HUDEP-2 (cell line): Measurements from ENCODE around the gene MEX3D.
A peak's percentile ranks its signal among the peaks of the same experiment; 100 is the strongest.

ENCODE experiments used
- DNase-seq, 76 experiments: peaks; one replicate each; lab custom pipeline; 2025; ENCODE audit not compliant: unreplicated experiment in 76 of 76; lab: John Stamatoyannopoulos, UW

The MEX3D gene

DNA sequence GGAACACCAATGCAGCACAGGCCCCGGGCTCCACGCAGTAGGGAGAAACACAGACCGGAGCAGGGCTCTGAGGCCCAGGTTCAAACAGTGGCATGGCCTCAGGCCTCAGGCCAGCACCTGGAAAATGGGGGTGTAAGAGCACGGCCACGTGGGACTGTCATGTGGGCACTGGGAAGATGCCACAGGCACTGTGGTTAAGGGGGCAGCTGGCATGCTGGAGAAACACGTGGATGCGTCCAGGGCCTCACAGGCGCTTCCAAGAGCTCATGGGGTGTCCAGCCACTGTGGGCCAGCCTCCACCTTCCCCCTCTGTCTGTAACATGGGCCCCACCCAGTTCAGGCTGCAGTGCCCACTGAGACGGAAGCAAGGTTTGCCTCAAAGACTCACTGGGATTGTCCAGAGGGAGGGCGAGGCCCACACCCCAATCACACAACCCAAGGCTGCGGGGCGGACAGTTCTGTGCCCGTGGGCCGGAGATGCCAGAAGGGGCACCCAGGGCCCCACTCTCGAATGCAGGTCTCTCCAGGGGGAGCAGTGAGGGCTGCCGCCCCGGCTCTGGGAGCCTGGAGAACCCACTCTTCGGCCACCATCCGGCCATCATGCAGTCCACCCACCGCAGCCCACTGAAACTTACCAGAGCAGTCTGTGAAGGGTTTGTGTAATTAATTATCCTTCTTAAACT is 30.8 kb upstream of the MEX3D start:
- no peak for DNase-seq

DNA sequence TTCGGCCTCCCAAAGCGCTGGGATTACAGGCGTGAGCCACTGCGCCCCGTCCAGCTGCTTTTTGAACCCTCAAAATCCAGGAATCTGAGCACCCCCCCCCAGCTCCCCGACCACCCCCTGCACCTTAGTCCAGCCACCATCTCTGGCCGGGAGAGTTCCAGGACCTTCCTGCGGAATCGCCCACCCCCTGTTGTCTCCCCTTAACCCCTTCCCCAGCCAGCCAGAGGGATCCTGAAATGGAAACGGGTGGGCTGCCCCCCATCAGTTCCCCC is 25.3 kb upstream of the MEX3D start:
- no peak for DNase-seq

DNA sequence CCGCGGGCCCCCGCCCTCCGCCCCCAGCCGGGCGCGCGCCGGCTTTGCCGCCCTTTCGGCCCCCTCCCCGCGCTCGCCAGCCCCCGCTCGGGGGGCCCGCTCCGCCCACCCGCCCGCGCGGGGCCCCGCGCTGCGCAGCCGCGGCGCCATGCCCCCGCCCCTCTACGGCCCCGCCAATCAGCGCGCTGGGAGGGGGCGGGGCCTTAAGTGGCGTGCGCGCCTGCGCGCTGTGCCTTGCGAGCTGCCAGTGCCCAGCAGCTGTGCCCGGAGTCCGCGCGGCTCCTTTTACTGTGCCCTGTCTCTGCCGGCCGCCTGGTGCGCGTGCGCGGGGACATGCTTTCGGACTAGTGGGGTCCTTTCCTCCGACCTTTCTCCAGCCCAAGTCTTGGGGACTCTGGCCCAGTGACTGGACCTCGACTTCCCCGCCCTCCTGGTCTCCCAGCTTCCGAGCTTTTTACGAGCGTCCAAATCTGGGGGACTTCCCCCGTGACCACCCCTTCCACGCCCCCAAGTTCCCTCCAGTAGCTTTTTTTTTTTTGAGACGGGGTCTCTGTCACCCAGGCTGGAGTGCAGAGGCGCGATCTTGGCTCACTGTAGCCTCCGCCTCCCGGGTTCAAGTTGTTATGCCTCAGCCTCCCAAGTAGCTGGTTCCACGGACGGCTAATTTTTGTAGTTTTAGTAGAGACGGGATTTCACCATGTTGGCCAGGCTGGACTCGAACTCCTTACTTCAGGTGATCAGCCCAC is 24.8 kb upstream of the MEX3D start, which contains the start of gene MBD3:
Gene MBD3, minus strand, starts transcription at position 111 of the 746 bp plus-strand sequence. CDS start 234 bp downstream, outside the sequence.
- peak in 74 of 76 experiments; percentile 27 to 97 (median 90) for DNase-seq

DNA sequence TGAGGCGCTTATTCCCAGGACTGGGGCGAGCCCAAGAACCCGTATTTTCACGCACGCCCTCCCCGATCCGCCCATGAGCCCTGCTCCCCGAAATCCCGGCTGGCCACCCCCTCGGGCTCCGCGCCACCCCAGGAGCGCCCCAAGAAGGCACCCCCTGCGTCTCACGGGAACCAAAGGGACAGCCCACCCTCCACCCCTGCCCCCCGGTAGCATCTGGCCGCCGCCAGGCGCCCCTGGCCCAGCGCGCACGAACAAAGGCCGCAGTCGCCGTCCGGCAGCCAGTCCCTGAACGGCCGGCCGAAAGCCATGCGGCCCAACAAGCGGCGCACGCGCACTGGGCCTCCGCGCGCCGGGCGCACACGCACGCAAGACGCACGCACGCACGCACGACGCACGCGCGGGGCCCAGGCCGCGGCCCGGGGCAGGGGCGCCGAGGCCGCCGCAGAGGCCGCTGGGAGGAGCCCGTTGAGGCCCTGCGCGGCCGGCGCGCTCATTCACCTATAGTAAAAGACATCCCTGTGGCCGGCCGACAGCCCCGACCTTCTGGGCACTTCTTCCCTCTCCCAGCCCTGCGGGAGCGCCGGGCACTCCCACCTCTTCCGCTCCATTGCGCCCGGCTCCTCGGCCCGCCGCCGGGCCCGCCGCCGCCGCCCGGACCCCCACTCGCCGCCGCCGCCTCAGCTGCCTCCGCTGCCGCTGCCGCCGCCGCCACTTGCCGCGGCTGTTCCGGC is 24.1 kb upstream of the MEX3D start:
- peak in 68 of 76 experiments; percentile 42 to 91 (median 81) for DNase-seq

DNA sequence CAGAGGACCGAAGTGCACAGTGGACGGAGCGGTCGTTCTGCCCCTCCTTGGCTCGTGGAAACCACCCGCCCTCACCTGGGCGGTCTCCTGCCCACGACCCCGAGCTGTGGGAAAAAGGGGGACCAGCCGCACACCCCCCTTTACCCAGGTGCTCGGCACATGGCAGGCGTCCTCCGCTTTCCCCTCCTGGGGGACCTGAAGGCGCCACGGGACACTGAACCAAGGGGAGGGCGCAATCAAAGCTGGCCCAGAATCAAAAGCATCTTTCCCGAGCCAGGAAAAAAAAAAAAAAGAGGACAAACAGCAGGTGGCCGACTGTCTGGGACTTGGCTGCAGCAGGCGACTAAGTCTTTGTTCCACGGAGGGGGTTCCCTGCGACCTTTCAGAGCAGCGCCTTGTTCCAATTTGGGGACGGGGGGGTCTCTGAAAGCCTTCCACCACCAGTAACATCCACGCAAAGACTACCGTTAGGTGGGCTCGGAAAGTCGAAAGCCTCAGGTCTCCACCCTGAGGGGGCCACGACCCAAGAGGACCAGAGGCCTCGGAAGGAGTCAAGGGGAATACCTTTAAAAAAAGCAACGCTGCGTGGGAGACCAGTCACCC is 23.4 kb upstream of the MEX3D start:
- DNase-seq: peak in 4 of 76 experiments; percentile 30 to 84 (median 62)

DNA sequence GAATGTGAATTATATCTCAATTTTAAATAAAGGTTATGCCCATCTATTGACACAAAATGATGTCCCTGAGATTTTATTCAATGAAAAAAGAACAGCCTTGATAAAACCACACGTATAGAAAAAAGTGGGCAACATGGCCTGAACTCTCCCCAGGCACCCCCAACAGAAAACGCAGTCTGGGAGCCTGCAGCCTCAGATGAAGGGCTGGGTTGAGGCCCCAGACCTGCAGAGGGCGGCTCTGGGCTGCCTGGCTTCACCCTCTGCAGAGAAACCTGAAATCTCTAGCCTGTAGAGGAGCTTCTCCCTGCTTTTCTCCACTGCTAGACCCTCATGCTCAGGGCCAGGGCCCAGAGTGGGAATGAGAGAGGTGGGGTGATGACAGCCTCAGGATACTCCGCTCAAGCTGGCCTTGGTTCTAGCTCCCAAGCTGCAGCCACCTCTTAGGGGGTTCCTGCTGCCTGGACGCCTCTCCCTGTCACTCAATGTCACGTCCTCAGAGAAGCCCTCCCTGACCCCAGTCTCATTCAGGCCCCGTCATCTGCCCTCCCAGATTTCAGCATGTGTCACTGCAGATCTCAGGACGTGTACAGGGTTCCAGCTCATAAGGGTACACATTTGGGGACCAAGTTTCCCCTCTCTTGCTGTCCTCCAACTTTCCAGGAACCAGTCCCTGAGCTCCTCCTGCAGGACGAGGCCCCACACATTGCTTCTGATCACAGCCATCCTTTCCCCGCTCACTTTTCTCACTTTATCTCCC is 22.7 kb upstream of the MEX3D start:
- peak in 59 of 76 experiments; percentile 15 to 73 (median 54) for DNase-seq

DNA sequence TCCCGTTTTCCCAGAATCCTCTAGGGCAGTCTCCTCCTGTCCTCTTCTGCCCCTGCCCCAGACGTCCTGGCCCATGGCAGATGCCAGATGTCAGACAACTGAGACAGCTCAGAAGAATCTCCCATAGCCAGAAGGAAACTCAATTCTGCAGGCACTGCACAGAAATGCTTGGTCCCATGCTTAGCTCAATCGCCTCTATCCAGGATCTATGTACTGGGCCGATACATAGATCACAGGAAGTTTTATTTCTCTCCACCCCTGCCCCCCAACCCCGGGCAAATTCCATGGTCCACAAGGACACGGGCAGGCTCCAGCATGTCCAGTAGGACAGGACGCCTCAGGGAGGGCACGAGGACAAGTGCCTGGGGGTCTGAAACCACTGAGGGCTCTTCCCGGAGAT is 19.7 kb upstream of the MEX3D start:
- DNase-seq: no peak

DNA sequence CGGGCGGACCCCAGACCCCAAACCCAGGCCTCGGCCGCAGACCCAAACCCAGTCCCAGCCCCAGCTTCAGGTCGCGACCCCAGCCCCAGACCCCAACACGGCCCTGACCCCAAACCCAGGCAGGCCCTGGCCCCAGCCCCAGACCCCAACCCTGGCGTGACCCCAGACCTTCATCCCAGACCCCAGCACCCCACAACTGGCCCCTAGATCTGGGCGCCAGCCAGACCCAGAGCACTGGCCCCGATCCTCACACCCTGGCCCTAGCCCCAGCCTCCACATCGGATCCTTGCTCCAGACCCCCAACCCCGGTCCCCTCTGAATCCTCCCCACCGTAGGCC is 17.1 kb upstream of the MEX3D start:
- DNase-seq: no peak

DNA sequence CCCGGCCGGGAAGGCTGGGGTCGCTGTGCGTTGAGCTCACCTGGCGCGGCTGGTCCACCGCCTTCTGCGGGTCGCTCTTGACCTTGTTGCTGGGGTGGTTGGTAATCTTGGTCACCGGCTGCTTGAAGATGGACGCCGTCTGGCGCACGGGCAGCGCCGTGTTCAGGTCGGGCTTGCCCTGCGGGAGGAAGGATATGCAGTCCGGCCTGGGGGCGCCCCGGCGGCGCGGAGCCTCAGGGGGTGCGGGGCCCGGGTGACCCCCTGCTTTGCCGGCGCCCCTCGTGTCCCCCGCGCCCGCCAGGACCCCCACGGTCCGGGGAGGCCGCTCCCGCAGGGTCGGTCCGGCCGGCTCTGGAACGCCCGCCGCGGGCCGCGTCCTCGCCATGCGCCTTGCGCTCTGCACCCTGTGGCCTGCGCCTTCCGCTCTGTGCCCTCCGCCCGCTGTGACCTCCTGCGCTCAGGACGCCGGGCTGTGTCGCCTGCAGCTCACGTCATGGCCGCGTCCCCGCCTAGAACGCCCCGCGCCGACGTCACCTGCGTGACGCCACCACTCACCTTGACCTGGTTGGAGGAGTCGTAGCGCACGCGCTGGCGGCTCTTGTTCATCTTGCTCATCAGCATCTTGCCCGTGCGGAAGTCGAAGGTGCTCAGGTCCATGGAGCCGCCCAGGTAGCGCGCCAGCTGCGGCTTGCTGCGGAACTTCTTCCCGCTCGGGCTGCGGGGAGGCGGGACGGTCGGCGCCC is 16.5 kb upstream of the MEX3D start:
- no peak for DNase-seq

DNA sequence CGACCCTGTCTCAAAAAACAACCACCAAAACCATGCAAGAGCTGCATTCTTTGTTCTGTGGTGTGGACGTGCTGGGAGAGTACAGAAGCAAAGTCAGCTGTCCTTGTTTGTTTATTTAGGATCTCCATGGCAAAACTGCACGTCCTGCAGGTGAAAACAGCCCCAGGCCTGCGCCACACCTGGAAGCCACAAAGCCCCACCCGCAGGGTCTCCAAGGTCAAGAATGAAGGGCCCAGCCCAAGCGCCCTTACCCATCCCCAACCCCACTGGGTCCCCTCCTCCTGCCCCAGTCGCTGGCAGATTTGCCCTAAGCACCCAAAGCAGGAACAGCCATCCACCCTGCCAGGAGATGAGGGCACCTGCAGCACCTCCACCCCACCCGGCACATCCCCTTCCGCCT is 14.1 kb upstream of the MEX3D start:
- no peak for DNase-seq

DNA sequence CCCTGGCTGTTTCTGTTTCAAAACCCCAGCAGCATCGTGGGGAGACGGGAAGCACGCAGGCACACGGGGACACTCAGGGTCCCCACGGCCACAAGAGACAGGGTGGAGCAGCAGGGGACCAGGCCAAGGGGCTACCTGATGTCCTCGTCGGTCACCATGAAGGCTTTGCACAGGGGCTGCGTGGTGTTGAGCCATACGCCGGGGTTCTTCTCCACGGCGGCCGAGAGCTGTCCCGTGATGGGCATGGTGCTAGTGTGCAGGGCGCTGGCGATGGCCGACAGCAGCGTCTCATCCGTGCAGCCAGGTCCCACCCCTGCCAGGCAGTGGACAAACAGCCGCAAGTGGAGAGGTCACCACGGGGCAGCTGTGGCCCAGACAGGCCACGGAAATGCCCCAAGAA is 12.8 kb upstream of the MEX3D start:
- DNase-seq: no peak

DNA sequence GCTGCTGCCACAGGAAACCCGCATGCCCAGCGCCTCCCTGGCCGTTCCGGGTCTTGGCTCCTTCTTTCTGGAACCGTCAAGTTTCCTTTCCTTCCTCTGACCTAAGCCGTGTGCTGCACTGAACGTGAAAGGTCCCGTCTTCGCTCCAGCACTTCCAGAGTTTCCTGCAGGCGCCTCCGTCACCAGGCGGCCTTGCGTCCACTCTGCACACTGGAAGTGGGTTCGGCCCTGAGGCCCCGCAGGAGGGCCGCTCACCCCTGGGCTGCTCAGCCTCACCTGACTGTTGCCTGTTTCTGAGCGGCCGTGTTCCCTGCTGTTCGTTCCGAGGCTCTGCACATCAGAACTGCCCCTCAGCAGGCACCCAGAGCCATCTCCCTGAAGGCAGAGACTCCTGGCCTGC is 12.3 kb upstream of the MEX3D start:
- DNase-seq: no peak

DNA sequence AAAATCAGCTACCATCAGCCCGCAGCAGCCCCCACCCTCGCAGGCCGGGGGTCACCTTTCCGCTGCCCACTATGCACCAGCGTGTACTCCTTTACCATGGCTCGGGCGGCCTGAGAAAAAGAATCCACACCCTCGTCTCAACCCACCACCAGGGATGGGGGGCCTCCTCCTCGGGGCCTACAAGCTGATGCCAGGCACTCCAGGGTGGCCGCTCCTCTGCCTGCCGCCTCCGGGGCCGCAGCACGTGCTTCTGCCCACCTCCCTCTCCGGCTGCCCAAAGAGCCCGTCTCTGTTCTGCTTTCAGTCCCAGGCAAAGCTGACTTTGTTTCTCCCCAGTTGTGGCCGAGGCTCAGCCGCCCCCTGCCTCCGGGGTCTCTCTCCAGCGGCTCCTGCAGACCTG is 11.1 kb upstream of the MEX3D start:
- no peak for DNase-seq

DNA sequence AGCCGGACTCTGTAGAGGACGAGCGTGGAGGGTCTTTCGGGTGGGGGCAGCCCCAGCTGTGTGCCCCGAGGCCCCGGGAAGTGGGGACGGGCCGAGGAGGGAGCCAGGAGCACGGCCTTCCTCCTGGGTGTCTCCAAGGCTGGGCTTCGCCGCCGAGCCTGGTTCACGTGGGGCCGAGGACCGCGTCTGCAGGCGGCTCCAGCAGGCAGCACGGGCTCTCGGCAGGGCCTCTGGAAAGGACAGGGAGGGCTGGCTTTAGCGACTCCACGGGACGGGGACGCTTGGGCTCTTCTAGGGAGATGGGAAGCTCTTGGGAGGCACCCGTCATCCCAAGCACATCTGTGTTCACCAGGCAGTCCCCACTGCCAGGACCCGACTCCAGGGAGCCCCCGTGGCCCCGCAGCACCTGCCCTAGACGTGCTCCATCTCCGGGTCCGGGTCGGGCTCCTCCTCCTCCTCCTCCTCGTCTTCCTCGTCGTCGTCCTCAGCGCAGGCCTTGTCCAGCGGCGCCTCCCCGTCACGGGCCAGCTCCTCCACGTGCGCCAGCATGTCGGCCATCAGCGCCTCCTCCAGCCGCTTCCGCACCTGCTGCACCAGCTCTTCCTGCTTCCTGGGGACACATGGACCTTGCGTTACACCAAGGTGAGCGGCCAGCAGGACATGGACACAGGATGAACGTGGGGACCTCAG is 9.9 kb upstream of the MEX3D start:
- DNase-seq: no peak

DNA sequence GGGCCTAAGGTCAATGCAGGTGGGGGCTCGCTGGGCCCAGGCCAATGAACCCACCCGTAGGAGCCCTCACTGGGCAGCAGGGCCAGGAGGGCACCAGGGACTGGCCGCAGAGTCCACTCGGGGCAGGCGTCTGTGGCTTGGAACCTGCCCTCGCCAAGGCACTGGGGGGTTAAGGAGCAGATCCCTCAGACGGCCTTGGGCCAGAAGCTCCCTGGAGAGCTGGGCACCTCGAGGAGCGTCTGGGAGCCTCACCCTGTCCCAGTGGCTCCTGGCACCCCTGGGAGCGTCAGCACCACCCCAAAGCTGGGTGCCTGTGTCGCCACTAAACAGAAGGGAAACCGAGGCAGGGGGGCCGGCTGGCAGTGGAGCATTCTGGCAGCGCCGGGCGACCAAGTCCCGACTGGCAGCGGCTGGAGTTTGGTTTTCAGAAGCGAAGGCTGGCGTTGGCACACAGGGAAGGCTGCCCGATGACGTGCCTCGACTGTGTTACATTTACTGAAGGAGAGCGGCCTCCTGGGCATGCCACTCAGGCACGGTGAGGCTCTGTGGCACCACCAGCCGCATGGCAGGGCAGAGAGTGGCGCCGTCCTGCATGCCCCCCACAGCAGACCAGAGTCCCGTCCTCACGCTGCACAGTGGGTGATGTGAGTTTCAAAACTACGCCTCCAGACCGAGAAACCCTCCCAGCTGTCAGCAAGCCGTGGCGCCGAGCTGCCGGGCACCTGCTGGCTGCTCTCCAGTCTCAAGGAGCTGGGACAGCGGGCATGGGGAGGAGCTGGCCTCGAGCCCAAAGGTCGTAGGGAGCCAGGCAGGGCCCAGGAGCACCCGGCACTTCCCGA is 9.2 kb upstream of the MEX3D start:
- no peak for DNase-seq

DNA sequence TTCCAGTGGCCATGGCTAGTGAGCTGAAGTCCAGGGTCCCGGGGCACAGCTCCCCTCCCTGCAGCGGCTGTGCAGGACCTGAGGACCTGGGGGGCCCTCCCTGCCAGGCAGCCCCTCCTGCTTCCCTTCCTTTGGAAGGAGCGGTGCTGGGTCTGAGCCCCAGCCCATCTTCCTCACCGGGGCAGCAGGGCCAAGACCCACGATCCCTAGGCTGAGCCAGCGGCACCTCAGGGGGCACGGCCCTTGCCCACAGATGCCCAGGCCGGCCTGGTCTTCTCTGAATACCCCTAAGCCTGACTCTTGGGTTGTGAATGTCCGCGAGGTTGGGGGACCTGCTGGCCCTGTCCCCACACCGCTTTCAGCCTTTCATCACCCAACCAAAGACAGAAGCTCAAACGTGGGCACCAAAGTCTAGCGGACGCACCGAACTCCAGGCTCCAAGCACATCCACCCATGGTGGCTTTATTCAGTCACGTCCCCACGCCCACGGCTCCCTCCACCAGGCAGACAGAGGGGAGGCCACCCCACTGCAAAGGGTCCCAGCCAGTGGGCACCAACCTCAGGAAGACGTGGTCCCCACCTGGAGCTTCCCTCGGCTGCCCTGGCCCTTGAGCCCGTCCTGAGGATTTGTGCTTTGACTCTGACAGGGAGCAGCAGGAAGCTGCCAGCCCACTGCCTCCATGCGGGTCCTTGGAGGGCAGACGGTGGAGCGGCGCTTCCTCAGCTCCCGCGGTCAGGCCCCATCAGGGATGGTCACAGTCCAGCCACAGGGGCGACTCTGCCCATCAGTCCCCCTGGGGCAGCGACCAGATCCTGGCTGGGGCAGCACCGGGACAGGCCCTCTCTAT is 8.3 kb upstream of the MEX3D start:
- no peak for DNase-seq

DNA sequence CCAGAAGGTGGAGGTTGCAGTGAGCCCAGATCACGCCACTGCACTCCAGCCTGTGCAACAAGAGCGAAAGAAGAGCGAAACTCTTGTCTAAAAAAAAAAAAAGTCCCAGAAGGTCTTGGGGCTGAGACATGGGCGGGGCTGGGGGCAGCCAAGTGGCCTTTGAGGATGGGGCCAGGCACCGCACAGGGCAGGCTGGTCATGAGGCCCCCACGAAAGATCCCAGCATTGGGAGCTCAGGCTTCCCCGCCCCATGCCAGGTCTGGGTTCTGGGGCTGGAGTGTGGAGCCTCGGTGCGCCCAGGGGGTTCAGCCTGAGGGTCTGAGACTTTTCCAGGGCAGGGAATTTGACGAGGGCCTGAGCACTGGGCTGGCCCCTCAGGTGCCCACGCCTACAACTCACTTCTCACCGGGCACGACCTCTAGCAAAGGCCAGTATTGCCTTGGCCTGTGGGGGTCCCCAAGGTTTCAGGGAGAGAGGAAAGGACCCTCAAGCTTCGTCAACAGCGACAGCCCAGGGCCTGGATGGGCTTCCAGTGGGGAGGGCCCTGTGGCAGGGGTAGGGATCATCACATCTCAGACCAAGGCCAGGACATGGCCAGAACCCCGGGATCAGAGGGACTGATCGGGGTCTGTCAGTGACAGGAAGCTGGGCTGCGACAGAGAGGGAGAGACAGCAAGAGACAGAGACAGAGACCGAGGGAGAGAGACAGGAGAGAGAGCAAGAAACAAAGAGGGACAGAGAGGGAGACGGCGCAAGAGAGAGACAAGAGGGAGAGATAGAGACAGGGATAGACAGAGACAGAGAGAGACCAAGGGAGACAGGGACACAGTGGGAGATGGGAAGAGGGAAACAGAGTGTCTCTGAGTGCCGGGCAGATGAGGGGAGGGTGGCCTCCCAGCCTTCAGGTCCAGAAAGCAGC is 7.5 kb upstream of the MEX3D start:
- DNase-seq: no peak
